ENCODE measurements around the gene POLR1A. TPM values are rescaled to one million over a fixed set of nuclear protein-coding genes. Genes with fewer than 3 reads are reported as not detected.

Gene POLR1A
- total and polyA plus RNA-seq, 12 donors: 3.9 to 25.8 (median 20.8) TPM

- 60 to 66% methylated on average over 8 of the region's 8 CpGs for WGBS, 2 donors
- no peak for TF ChIP-seq CTCF (IDR thresholded peaks at IDR 0.05)
- no peaks in the 10 kb centered on the region for H3K27me3 ChIP-seq
- ATAC-seq: peak in 7 of 8 donors; percentile 30 to 64 (median 52)
- no peak for DNase-seq
- peaks cover 25 to 70% (median 63%) of the 10 kb centered on the region in 9 donors for H3K4me1 ChIP-seq
- peak overlapping the region; percentile 46 to 88 (median 68) for H3K27ac ChIP-seq
- intact Hi-C loops (cut with DNase I): loop anchor here in 2 of 10 donors (5.0 to 10.0 kb wide), 3 partner anchors 33 to 112 kb away; partner anchors contain the start of gene ST3GAL5 (in 1 of the 2)
- H3K36me3 ChIP-seq: no peaks in the 10 kb centered on the region
- H3K9me3 ChIP-seq: peaks cover 0 to 10% (median 0%) of the 10 kb centered on the region in 11 donors
- no peak overlapping the region for H3K4me3 ChIP-seq
These were observed 106.4 kb downstream of the POLR1A start for GRCh38 chr2:85999061-85999831.

GRCh38 chr2:85998071-85998991 is 107.4 kb downstream of the POLR1A start:
- TF ChIP-seq CTCF (IDR thresholded peaks at IDR 0.05): no peak
- H3K27me3 ChIP-seq: no peaks in the 10 kb centered on the region
- H3K36me3 ChIP-seq: no peaks in the 10 kb centered on the region
- intact Hi-C loops (cut with DNase I): loop anchor here in 2 of 10 donors (5.0 to 10.0 kb wide), 3 partner anchors 34 to 111 kb away; partner anchors contain the start of gene ST3GAL5 (in 1 of the 2)
- ATAC-seq: peak in 6 of 8 donors; percentile 38 to 62 (median 54)
- peaks cover 27 to 79% (median 72%) of the 10 kb centered on the region in 9 donors for H3K4me1 ChIP-seq
- 59 to 65% methylated on average over 18 of the region's 18 CpGs for WGBS, 2 donors
- peak overlapping the region in 1 of 10 donors; percentile 7 for H3K4me3 ChIP-seq
- peak overlapping the region; percentile 39 to 88 (median 68) for H3K27ac ChIP-seq
- peak; percentile 39 to 43 for DNase-seq
- H3K9me3 ChIP-seq: peaks cover 0 to 9% (median 0%) of the 10 kb centered on the region in 11 donors

- peaks cover 27 to 87% (median 72%) of the 10 kb centered on the region in 9 donors for H3K4me1 ChIP-seq
- WGBS, 2 donors: 87 to 92% methylated on average over 7 of the region's 7 CpGs
- peak in 1 of 2 donors; percentile 36 for DNase-seq
These were observed 108.4 kb downstream of the POLR1A start for GRCh38 chr2:85997017-85997970.

More at GRCh38 chr2:85997017-85997970, 108.4 kb downstream of the POLR1A start:
- H3K36me3 ChIP-seq: no peaks in the 10 kb centered on the region
- peaks cover 0 to 9% (median 0%) of the 10 kb centered on the region in 11 donors for H3K9me3 ChIP-seq
- intact Hi-C loops (cut with DNase I): loop anchor here in 2 of 10 donors (5.0 to 10.0 kb wide), 3 partner anchors 35 to 110 kb away; partner anchors contain the start of gene ST3GAL5 (in 1 of the 2)
- no peak overlapping the region for H3K4me3 ChIP-seq
- H3K27me3 ChIP-seq: no peaks in the 10 kb centered on the region
- peak in 6 of 8 donors; percentile 23 to 49 (median 34) for ATAC-seq
- TF ChIP-seq CTCF (IDR thresholded peaks at IDR 0.05): no peak
- H3K27ac ChIP-seq: peak overlapping the region in 9 of 10 donors; percentile 50 to 88 (median 69)
